HG03139 (cell line): ENCODE data around the gene SAMD4B.

Experiments
- ATAC-seq: cut with Tn5 transposase; IDR thresholded peaks from one replicate; pipeline ENCODE4 v1.9.1; 2021; ENCODE audit not compliant: unreplicated experiment

The SAMD4B gene

DNA sequence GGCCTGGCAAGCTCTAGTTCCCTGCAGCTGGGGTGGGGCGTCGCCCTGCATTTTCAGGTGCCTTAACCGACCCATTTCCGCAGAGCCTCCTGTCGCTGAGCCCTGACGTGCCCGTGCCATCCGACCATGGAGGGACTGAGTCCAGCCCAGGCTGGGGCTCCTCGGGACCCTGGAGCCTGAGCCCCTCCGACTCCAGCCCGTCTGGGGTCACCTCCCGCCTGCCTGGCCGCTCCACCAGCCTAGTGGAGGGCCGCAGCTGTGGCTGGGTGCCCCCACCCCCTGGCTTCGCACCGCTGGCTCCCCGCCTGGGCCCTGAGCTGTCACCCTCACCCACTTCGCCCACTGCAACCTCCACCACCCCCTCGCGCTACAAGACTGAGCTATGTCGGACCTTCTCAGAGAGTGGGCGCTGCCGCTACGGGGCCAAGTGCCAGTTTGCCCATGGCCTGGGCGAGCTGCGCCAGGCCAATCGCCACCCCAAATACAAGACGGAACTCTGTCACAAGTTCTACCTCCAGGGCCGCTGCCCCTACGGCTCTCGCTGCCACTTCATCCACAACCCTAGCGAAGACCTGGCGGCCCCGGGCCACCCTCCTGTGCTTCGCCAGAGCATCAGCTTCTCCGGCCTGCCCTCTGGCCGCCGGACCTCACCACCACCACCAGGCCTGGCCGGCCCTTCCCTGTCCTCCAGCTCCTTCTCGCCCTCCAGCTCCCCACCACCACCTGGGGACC lies 65.6 kb downstream of the SAMD4B start:
- ATAC-seq = no peak

DNA sequence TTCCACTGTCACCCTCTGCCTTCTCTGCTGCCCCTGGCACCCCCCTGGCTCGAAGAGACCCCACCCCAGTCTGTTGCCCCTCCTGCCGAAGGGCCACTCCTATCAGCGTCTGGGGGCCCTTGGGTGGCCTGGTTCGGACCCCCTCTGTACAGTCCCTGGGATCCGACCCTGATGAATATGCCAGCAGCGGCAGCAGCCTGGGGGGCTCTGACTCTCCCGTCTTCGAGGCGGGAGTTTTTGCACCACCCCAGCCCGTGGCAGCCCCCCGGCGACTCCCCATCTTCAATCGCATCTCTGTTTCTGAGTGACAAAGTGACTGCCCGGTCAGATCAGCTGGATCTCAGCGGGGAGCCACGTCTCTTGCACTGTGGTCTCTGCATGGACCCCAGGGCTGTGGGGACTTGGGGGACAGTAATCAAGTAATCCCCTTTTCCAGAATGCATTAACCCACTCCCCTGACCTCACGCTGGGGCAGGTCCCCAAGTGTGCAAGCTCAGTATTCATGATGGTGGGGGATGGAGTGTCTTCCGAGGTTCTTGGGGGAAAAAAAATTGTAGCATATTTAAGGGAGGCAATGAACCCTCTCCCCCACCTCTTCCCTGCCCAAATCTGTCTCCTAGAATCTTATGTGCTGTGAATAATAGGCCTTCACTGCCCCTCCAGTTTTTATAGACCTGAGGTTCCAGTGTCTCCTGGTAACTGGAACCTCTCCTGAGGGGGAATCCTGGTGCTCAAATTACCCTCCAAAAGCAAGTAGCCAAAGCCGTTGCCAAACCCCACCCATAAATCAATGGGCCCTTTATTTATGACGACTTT lies 66.4 kb downstream of the SAMD4B start:
- no peak for ATAC-seq

DNA sequence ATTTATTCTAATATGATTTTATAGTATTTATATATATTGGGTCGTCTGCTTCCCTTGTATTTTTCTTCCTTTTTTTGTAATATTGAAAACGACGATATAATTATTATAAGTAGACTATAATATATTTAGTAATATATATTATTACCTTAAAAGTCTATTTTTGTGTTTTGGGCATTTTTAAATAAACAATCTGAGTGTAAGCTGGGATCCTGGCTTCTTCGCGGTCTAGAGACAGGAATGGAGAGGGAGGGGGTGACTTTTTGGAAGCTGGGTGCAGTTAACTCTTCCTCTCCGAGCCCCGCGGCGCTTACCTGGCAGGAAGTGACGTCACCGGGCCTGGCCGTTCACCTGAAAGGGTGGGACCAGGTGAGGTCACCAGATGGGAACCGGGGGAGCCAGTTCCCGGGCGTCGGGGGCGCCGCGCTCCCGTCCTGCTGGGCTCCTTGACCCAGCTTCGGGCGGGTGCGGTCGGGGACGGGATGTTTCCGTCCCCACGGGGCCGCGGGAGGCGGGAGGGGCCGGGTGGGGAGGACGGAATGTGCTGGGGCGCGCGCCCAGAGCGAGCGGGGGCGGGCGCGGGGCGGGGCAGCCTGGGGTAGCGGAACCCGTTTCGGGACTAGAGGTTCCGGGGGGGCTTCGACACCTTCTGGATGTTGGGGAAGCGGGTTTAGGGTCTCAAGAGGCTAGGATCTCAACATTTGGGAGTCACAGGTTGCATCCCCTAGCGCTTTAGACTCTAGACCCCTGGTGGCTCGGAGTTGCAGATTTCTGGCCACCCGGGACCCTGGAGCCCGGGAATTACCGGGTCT lies 67.2 kb downstream of the SAMD4B start:
- no peak for ATAC-seq

DNA sequence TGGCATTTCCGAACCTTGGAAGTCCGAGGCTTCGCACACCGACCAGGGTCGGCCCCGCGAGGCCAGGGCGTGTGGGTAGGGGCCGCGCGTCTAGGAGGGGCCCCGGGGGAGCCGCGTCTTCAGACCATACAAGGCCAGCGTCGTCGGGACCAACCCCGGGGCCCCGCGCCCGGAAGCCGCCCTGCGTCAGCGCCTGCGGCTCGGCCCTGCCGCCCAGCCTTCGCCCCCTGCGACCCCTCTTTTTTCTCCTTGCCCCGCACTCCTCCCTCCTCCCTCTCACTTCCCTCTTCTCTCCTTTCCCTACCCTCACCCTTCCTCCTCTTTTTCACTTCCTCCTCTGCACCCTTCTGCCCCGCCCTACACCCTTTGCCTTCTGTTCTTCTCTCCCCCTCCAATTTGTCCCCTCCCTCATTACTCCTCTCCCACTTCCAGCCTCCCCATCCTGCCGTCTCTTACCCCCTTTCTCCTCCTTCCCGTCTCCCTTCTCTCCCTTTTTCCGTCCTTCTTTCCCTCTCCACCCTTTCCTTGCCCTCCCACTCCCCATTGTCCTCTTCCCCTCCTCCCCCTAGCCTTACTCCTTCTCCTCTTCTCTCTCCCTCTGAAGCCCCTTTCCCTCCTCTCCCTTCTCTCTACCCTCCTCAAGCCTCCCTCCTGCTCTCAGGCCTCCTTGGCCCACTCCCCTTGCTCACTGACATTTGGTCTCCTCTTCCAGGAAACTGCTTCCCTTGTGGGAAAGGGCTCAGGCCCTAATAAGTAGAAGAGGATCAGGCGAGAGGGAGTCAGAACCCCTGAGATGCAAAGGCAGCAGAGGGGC lies 68.0 kb downstream of the SAMD4B start:
- no peak for ATAC-seq

DNA sequence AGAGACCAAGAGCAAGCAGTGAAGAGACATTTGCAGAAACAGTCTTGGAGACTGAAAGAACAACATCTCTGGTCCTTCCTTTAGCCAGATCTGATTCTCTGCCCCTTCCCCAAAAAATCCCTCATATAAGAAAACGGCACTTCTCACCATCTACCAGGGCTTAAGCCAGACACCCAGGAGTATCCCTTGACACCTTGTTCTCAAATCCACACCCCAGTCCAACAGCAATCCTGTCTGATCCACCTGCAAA lies 68.5 kb downstream of the SAMD4B start:
- no peak for ATAC-seq

DNA sequence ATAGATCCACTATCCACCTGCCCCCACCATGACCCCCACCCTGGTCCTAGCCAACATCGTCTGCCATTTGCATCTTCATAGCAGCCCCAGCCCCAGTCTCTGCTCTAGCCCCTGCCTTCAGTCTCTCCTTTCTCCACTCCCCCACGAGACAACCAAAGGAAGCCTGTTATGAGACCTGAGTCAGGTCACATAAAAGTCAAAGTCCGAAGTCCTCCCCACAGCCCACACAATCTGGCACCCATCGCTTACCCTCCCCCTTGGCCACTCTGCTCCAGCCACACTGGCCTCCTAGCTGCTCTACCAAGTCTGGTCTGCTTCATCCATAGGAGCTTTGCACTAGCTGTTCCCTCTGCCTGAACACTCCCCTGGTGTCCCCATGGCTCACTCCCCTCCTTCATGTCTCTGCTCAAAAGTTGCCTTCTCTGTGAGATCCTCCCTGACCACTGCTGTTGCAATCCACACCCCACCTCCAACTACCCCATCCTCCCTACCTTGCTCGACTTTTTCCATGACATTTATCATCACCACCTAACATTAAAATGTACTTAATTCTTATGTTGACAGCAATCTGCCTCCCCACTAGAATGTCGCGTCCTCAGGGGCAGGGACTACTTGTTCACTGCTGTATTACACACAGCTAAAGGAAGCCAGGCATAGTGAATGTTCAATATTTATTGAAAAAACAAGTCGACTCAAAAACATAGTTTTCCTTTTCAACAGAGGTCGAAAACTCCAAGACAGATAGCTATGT lies 69.0 kb downstream of the SAMD4B start:
- ATAC-seq = no peak

DNA sequence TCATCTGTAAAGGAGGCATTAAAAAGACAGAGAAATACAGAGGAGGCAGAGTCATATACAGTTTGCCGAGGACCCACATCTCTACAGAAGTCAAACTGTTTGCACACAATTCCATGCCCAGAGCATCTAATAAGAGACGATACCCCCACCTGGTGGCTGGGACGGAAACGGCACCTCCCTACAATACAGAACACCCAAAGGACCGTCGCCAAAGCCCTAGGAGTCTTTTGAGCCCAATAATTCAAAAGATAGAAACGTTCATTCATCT lies 69.5 kb downstream of the SAMD4B start:
- ATAC-seq = peak; percentile 20

DNA sequence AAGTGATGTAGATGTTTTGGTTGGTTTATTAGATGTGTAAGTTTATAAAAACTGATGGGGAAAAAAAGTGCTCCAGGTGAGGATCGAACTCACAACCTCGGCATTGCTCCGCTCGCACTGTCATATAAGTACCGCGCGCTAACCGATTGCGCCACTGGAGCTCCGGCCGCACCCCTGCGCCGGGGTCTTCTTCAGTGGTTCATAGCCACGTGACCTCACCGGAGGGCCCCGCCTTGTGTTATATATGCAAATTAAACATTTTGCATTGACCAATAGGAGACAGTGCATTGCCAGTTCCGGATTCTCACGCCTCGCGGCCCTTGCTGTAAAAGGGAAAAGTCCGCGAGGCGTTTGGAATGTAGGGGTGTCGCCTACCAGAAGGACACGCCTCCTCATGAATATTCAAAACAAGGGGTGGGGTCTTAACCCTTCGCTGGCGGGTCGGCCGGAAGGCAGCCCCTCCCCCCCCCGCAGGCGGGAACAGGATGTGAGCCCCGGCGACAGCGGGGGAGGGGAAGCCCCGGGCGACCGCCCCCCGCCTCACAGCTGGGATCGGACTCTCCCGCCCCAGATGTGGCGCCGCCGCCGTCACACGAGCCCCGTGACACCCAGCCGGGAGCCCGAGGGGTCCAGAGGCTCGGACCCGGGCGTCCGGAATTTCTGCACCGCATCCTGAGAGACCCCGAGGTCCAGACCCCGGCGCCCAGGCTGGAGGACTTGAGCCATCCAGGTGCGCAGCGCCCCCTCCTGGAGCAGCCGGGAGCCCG lies 70.1 kb downstream of the SAMD4B start, which contains the start of gene PLEKHG2:
Gene PLEKHG2 (plus strand): TSS at position 570 of the 767 bp plus-strand sequence. CDS start 1,418 bp downstream, outside the sequence.
- peak; percentile 47 for ATAC-seq

DNA sequence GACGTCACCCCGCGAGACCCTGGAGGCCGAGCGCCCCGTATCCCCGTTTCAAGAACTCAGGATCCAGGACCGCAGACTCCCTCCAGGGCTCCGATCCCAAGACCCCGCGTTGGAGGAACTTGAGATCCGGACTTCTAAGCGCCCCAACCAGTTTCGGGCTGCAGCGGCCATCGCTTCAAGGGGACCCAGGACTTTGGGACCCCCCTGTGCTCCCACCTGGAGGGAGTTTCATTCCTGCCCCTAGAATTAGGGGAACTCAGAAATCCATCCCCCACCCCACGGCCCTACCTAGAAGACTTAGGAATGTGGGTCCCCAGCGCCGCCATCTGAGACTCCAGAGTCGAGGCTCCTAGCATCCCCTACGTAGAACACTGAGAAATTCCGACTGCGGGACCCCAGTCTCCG lies 70.6 kb downstream of the SAMD4B start:
- ATAC-seq = no peak

DNA sequence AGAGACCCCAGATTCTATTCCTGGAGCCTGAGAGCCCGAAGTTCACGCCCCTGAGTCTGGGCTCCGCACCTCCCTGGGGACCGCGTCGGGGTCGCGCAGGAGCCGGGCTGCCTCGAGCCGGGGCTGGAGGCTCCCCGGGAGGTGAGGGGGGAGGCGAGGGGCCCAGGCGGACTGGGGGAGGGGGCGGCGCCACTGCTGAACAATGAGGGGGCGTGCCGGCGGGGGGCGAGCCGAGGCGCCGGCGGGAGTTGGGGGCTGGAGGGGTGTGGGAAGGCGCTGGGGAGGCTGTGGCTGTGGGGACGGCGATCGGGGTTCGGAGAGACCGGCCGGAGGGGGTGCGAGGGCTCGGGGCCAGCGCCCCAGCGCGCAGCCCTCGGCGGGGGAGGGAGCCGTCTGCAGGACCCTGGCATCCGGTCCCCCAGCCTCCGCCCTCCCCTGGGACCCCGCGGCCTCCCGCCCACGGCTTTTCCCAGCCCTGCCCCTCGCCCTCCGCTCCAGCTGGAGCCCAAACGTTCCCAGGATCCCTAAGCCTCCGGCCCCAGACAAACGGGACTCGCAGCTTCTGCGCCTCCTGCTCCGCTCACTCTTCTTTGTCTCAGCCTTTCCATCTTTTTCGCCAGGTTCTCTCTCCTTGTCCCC lies 71.2 kb downstream of the SAMD4B start:
- ATAC-seq = no peak

DNA sequence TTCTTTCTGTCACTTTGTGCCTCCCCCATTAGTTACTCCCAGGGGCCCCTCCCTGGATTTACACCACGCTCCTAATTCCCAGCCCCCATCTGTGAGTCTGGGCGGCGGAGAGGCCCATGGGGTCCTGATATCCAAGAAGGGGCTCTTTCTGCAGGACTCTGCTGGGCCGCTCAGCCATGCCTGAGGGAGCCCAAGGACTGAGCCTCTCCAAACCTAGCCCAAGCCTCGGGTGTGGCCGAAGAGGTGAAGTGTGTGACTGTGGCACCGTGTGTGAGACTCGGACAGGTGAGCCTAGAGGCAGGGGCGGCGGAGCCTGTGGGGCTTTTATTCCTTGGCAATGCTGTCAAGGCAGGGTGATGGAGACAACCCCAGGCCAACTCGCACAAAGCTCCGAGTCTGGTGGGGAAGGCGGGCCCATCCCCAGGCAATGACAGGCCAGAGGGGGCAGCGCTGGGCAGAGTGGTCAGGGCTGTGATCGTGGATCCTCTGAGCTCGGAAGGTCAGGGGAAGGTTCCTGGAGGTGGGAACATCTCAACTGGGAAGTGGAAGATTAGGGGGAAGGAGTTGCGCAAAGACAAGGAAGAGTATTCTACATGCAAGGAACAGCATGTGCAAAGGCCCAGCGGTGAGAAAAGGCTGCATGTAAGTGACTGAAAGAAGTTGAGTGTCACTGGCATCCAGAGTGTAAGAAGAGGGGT lies 71.8 kb downstream of the SAMD4B start:
- no peak for ATAC-seq

DNA sequence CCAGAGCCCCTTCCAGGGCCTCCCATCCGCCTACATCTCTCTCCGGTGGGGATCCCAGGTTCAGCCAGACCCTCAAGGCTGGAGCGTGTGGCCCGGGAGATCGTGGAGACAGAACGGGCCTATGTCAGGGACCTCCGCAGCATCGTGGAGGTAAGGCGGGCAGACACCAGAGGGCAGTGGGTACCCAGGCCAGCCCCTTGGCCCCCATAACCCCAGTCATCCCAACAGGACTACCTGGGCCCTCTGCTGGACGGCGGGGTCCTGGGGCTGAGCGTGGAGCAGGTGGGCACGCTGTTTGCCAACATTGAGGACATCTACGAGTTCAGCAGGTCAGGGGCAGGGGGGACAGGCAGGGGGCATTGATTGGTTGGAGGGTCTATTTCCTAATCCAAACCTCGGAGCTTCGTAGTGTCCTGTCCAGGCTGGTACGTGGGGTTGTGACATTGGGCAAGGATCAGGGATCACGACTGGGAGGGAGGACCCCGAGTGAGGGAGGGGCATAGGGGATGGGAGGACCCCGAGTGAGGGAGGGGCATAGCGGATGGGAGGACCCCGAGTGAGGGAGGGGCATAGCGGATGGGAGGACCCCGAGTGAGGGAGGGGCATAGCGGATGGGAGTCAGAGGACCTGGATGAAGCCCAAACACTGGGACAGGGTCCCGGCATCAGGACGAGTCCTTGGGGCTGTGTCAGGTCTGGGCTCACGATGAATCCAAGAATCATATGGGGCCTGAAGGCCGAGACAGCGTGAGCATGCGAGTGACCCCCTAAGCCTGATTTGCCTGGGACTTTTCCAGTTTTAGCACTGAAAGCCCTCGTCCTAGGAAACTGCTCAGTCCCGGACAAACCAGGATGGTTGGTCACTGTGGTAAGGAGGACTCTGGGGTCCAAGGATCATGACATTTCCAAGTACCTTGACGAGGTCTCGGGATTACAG lies 73.2 kb downstream of the SAMD4B start:
- ATAC-seq = no peak

DNA sequence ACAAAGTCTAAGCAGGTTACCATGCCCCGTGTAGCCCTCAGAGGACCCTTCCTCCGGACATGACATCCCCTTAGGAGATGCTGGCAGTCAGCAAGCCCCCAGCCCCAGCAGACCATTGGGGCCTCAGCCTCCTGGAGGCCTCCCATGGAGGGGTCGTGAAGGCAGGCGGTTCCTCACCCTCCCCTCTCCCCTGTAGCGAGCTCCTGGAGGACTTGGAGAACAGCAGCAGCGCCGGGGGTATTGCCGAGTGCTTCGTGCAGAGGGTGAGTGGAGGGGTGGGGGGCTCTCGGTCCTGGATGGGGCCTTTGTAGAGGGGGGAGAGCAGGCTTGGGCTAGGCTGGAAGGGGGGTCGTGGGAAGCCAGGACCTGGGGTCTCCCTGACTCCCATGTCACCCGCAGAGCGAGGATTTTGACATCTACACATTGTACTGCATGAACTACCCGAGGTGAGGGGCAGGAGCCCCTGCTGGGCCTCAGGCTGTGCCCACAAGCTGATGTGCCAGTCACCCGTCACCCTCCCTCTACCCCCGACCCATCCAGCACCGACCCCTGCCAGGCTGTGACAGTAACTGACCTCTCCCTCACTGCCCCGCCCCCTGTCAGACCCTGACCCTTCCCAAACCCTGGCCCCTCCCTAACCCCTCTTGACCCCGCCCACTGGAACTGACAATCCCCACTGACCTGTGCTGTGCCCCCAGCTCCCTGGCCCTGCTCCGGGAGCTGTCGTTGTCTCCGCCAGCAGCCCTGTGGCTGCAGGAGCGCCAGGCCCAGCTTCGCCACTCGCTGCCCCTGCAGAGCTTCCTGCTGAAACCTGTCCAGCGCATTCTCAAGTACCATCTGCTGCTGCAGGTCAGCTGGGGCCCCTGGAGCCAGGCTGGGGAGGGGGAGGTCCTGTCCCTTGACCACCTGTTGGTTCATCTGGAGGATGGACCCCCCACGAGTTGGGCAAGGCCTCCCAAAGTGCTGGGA lies 74.2 kb downstream of the SAMD4B start:
- no peak for ATAC-seq

DNA sequence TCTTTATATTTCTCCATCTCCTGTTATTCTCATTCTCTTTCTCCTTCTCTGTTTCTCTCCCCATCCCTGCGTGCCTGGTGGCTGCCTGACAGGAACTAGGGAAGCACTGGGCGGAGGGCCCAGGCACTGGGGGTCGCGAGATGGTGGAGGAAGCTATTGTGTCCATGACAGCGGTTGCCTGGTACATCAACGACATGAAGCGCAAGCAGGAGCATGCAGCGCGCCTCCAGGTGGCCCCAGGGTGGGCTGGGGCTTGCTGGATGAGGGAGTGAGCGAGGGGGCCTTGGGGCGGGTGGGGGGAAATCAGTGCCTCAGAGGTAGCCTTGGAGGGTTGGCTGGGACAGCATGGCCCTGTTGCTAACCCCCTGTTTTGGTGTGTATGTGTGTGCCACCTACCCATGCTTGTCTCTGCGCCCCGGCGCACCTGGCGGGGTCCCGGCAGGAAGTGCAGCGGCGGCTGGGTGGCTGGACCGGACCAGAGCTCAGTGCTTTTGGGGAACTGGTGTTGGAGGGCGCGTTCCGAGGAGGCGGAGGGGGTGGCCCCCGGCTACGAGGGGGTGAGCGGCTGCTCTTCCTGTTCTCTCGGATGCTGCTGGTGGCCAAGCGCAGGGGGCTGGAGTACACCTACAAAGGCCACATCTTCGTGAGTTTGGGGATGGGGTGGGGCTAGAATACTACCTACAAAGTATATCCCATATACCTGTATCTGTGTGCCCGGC lies 75.4 kb downstream of the SAMD4B start:
- no peak for ATAC-seq

DNA sequence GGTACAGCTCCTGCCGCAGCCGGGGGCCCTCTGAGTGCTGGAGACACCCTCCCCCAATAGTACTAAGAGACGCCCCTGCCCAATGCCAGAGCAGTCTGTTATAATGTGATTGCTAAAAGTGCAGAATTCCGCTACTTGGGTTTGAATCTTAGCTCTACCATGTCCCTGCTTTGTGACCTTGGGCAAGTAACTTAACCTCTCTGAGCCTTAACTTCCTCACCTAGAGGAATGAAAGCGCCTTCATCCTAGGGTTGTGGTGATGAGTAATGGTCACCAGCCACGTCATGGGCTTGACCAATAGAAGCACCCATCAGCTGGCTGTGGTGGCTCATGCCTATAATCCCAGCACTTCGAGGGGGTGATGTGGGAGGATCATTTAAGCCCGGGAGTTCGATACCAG lies 76.8 kb downstream of the SAMD4B start:
- no peak for ATAC-seq

DNA sequence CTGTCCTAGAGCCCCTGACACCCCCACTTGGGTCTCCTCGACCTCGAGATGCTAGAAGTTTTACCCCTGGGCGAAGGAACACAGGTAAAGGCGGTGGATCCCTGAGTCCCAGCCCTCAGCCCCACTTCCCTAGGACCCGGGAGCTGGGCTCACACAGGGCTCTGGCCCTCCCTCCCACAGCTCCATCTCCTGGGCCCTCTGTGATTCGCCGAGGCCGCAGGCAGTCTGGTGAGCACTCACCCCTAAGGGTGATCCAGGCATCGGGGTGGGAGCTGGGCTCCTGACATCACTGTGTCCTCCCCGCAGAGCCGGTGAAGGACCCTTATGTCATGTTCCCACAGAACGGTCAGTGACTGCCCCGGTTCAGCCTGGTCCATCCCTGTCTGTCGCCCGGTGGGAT lies 78.5 kb downstream of the SAMD4B start:
- no peak for ATAC-seq
